Suppressor macrophage treated with lipopolysaccharide for 1 hour (primary cell): ENCODE data around the gene UBR7.

Experiments
- DNase-seq, 3 donors: peaks; one replicate each; pipeline ENCODE4 v3.0.0-alpha.2; 2020 to 2022

The UBR7 gene

GRCh38 chr14:93262446-93262845 lies 55.4 kb downstream of the UBR7 start:
- DNase-seq: no peak

DNA sequence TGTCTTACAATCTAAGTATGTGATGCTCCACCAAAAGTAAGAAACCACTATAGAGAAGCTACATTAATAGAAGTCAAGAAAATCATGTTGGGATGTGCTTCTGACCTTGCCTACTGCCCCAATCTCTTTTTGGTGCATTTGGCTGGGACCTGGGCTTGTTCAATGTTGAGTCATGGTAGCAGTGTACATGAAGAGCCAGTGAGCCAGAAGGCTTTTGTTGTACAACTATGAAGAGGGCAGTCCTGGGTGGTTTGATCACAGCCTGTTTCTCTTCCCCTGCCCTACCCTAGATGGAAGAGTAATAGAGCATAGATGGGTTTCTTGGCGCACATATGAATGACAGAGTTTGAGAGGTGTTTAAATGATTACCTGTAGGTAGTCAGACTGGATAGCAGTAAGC lies 56.4 kb downstream of the UBR7 start:
- no peak for DNase-seq

GRCh38 chr14:93266127-93266526 lies 59.1 kb downstream of the UBR7 start:
- DNase-seq: no peak

DNA sequence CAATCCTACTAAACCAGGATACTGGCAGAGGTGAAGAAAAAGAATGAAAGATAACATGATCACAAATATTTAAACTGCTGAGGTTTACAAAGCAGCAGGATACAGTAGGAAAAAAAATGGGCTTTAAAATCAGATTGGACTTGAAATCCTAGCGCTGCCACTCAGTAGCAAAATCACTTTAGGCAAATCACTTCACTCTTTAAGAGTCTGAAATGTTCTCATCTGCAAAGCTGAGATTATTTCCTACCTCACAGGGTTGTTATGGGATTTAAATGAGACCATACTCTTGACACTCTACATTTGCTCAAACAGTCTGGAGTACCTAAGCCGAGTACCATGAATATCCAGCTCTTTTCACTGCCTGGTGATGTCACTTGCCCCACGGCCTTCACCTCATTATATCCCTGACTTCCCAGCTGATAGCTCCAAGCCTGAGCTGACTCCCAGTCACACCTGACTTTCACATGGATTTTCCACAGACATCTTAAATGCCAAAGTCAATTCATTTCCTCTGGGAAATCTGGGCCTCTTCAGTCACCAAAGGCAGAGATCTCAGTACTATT lies 60.2 kb downstream of the UBR7 start:
- DNase-seq: no peak

DNA sequence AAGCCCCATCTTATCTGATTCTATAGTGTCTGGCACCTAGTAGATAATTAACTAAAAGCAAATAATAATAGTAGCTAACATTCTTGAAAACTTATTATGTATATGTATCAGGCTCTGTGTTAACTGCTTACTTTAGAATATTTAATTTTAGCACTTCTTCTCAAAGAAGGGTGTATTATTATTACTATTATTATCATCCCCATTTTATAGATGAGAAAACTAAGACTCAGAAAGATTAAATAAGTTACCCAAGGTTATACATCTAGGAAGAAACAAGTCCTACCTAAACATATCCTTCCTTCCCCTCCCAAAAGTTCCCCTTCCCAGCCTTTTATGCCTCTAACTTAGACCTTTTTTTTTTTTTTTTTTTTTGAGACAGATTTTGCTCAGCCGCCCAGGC lies 61.4 kb downstream of the UBR7 start:
- no peak for DNase-seq

DNA sequence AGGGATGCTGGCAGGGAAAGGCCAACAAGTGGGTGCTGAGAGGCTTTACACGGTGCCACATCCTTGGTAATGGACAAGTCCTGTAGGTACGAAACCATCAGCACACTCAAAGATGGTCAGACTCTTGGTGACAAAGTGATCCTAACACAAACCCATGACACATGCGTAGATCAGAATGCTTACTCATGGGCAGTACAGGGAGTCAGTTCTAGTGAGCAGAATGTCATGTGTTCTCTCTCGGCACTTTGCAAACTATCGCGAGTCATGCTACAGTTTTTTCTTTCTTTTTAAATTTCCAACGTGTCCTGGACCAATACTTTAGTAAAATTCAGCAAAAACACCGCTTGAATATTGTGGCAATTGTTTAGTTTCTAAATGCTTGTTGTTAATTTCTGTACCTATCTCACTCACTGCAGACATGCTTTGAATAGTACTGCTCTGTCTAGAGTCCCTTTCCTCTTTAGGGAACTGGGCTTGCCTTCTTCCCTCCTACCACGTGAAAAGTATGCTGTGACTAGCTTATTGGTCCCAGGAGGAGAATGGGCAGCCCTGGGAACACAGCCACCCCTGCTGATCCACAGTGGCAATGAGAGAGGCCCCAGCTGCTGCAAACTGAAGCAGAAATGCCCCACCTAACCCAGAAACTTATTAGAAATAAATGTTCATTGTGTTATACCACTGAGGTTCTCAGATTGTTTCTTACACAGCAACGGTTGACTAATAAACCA lies 62.4 kb downstream of the UBR7 start:
- DNase-seq: peak; percentile 77 to 91 (median 88)

DNA sequence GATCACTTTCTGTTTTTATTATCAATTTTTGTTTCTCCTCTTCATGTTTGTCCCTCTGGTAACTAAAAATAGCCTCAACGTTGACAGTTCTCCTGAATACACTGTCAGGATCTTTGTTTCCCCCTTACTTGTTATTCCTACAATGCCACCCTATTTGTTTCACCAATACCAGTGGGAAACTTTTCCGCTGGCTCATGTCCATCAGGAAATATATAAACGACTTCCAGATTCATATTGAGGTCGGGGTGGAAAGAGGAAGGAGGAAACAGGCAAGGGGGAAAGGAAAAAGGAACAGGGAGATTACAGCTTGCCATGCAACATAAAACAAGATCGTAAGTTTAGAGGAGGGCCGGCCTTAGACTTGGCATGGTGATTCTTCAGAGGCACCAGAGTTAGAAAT lies 64.1 kb downstream of the UBR7 start:
- peak; percentile 20 to 42 (median 35) for DNase-seq

DNA sequence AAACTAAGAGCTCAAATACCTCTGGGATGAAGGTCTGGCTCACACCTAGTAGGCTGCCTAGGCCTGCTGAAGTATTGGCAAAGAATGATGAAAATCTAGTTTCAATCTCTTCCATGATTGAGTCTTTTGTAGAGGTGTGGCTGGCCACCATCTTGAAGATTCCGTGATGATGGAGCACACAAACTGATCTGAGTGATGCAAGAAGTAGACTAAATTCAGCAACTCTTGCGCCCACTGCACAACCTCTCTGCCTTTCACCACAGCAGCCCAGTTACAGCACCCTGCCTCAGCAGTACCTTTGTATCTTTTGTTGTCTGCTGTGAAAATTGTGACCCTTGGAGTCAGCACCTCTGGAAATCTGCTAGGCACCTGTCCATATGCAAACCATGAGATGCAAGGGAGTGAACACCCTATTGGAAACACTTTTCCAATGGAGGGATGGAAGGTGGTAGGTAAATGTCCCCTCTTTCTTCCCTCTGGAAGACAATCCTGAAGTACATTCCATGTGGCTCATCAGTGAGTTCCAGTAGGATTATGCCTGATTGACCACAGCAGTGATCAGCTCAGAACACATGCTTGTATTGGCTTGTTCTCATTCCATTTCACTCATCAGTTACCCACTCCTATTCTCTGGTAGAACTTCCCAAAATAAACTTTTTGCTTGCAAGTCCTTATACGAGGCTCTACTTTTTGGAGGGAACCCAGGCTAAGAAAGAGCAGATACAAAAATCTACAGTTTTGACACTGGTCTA lies 67.2 kb downstream of the UBR7 start:
- DNase-seq: no peak

GRCh38 chr14:93276031-93276716 lies 69.1 kb downstream of the UBR7 start:
- DNase-seq: no peak
